Testis (tissue), 2 donors: ENCODE data around the gene CYP2A13.

Experiments
- POLR2A ChIP-seq: fragments of 450-650 bp; IDR thresholded peaks from one replicate; pipeline ENCODE4 v1.6.1; 2017; ENCODE audit warnings: antibody characterized with exemption, mild to moderate bottlenecking, moderate library complexity
- TF ChIP-seq, protein P1 (sequence below), 3 experiments: fragments of 450-650 bp in 2 of 3; fragments of 200-600 bp in 1 of 3; sonication (generic) in 1 of 3; IDR thresholded peaks; one replicate each; pipeline ENCODE4 v1.5.1; 2016 to 2019; ENCODE audit warnings: antibody characterized with exemption in 3 of 3, mild to moderate bottlenecking in 2 of 3, moderate library complexity in 1 of 3

DNA sequence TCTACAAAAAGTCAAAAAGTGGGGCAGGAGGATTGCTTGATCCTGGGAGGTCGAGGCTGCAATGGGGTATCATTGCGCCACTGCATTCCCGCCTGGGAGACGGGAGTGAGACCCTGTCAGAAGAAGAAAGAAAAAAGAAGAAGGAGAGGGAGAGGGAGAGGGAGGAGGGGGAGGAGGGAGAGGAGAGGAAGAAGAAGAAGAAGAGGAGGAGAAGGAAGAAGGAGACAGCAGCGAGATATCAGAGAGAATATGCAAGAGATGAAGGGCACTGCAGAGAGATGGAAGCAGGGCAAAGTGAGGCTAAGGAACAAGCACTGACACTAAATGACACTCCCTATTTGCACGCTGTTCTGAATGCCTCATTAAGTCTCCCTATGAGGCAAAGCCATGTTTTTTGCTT lies 40.4 kb downstream of the CYP2A13 start:
- TF ChIP-seq, protein P1, sequence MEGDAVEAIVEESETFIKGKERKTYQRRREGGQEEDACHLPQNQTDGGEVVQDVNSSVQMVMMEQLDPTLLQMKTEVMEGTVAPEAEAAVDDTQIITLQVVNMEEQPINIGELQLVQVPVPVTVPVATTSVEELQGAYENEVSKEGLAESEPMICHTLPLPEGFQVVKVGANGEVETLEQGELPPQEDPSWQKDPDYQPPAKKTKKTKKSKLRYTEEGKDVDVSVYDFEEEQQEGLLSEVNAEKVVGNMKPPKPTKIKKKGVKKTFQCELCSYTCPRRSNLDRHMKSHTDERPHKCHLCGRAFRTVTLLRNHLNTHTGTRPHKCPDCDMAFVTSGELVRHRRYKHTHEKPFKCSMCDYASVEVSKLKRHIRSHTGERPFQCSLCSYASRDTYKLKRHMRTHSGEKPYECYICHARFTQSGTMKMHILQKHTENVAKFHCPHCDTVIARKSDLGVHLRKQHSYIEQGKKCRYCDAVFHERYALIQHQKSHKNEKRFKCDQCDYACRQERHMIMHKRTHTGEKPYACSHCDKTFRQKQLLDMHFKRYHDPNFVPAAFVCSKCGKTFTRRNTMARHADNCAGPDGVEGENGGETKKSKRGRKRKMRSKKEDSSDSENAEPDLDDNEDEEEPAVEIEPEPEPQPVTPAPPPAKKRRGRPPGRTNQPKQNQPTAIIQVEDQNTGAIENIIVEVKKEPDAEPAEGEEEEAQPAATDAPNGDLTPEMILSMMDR (IDR thresholded peaks at IDR 0.05), result no peak
- no peak for TF ChIP-seq POLR2A
